Dermis microvascular lymphatic vessel endothelial cell (primary cell): ENCODE measurements around the gene FBN2. TPM values are rescaled to one million over a fixed set of nuclear protein-coding genes. Genes with fewer than 3 reads are reported as not detected.
"Not testable (repeated sequence)": the region's sequence is repeated elsewhere in the genome, so short reads cannot be mapped to it uniquely, and the experiment has no call there.

ENCODE experiments used
- DNase-seq, 2 donors: peaks; one replicate each; pipeline versions ENCODE4 v3.0.0 to v3.0.0-alpha.2; 2010; ENCODE audit warnings: low read depth in 2 of 2
- total RNA-seq: library from RNA; depleted of rRNA; stranded (reverse); fragments of >200 nt; gene quantifications from 2 replicates; pipeline ENCODE4 v1.2.1, GENCODE V29; 2014

Gene FBN2
- total RNA-seq, 1 donor from 2014 or later: 0.13 TPM

- no peak for DNase-seq
Measured at GRCh38 chr5:128427921-128428320, 110.1 kb downstream of the FBN2 start.

GRCh38 chr5:128426090-128426534, 111.9 kb downstream of the FBN2 start:
- no peak for DNase-seq

- DNase-seq: no peak
Measured at GRCh38 chr5:128424646-128425045, 113.4 kb downstream of the FBN2 start.

- DNase-seq: no peak
Measured at GRCh38 chr5:128422612-128423011, 115.4 kb downstream of the FBN2 start.

- DNase-seq: no peak
Measured at GRCh38 chr5:128414469-128414868, 123.6 kb downstream of the FBN2 start.

- no peak for DNase-seq
Measured at GRCh38 chr5:128413356-128413755, 124.7 kb downstream of the FBN2 start.

- DNase-seq: no peak
Measured at GRCh38 chr5:128412145-128412930, 125.7 kb downstream of the FBN2 start.

GRCh38 chr5:128409166-128409800, 128.8 kb downstream of the FBN2 start:
- DNase-seq: no peak

GRCh38 chr5:128408622-128409021, 129.4 kb downstream of the FBN2 start:
- DNase-seq: no peak

- DNase-seq: no peak
Measured at GRCh38 chr5:128407944-128408343, 130.1 kb downstream of the FBN2 start.

- DNase-seq: no peak
Measured at GRCh38 chr5:128406803-128407202, 131.2 kb downstream of the FBN2 start.

- DNase-seq: no peak
Measured at GRCh38 chr5:128405159-128405558, 132.9 kb downstream of the FBN2 start.

GRCh38 chr5:128403333-128403732, 134.7 kb downstream of the FBN2 start:
- DNase-seq: no peak

GRCh38 chr5:128402506-128402905, 135.5 kb downstream of the FBN2 start:
- DNase-seq: no peak

GRCh38 chr5:128400766-128401165, 137.3 kb downstream of the FBN2 start:
- DNase-seq: not testable (repeated sequence)

- DNase-seq: no peak
Measured at GRCh38 chr5:128399111-128399510, 138.9 kb downstream of the FBN2 start.

GRCh38 chr5:128397876-128398275, 140.2 kb downstream of the FBN2 start:
- DNase-seq: no peak

GRCh38 chr5:128395073-128395472, 143.0 kb downstream of the FBN2 start:
- DNase-seq: no peak

- no peak for DNase-seq
Measured at GRCh38 chr5:128384068-128384467, 154.0 kb downstream of the FBN2 start.

- DNase-seq: no peak
Measured at GRCh38 chr5:128380337-128380736, 157.7 kb downstream of the FBN2 start.

- DNase-seq: no peak
Measured at GRCh38 chr5:128378632-128379031, 159.4 kb downstream of the FBN2 start.

- no peak for DNase-seq
Measured at GRCh38 chr5:128378196-128378595, 159.8 kb downstream of the FBN2 start.

- DNase-seq: no peak
Measured at GRCh38 chr5:128376577-128376976, 161.5 kb downstream of the FBN2 start.
